Activated naive CD8-positive, alpha-beta T cell treated with anti-CD3 and anti-CD28 coated beads, Interleukin-2, amount 10 ng/mL, durations not matched to agents 7 days and 5 days (primary cell): ENCODE measurements around the gene ZNF160. TPM values are rescaled to one million over a fixed set of nuclear protein-coding genes. Genes with fewer than 3 reads are reported as not detected.
"Not testable (repeated sequence)": the region's sequence is repeated elsewhere in the genome, so short reads cannot be mapped to it uniquely, and the experiment has no call there.

Experiments
- ATAC-seq: fragments of 150-1000 bp; cut with Tn5 transposase; one replicate; pipeline ENCODE4 v1.10.0; 2021; ENCODE audit warnings: low read depth, moderate library complexity
- POLR2A ChIA-PET: fragments of 350-600 bp; sonication (Branson Sonifier 250); formaldehyde crosslinking; loops from one replicate; lab custom pipeline; 2021; ENCODE audit warnings: antibody characterized with exemption; lab: Charles Lee
- DNase-seq: peaks from one replicate; pipeline ENCODE4 v3.0.0; 2021
- H3K27ac Mint-ChIP-seq: one replicate; pipeline ENCODE4 v1.8.0; 2022; ENCODE audit warnings: mild to moderate bottlenecking, mixed read lengths
- H3K27me3 Mint-ChIP-seq: one replicate; pipeline ENCODE4 v1.8.0; 2022; ENCODE audit warnings: mild to moderate bottlenecking, moderate library complexity, mixed read lengths
- H3K36me3 Mint-ChIP-seq: one replicate; pipeline ENCODE4 v1.8.0; 2021; ENCODE audit warnings: mild to moderate bottlenecking, mixed read lengths
- H3K4me1 Mint-ChIP-seq: one replicate; pipeline ENCODE4 v1.8.0; 2021; ENCODE audit warnings: mixed read lengths
- H3K4me3 Mint-ChIP-seq: one replicate; pipeline ENCODE4 v1.8.0; 2022; ENCODE audit warnings: mild to moderate bottlenecking, moderate library complexity, mixed read lengths
- H3K9me3 Mint-ChIP-seq: one replicate; pipeline ENCODE4 v1.8.0; 2021; ENCODE audit warnings: mixed read lengths
- total RNA-seq, 2 experiments: library from RNA; stranded (reverse); gene quantifications; one replicate each; pipeline ENCODE4 v1.2.3, GENCODE V29; 2021

Gene ZNF160
- 10 to 100 TPM; 52.2 to 53.2 TPM for total RNA-seq

- Mint-ChIP-seq H3K4me1 (peaks cover 16% of the 10 kb centered on the region), H3K4me3 (peak within 1 kb of the TSS; percentile 89), H3K27me3 (no peaks in the 10 kb centered on the region), H3K27ac (peak within 1 kb of the TSS; percentile 87), H3K36me3 (peaks cover 30% of the 10 kb centered on the region), H3K9me3 (peaks cover 16% of the 10 kb centered on the region)
- ATAC-seq (peak; percentile 93), DNase-seq (peak; percentile 99)
- POLR2A ChIA-PET, result interaction anchor here (0.7 kb wide), 3 partner anchors 90 to 702 kb away, joined by 3 to 4 read pairs (median 3); partner anchors contain the start of gene ZNF665
These were observed at the start of gene ZNF160 for GRCh38 chr19:53103234-53104203. TSS of gene ZNF160 (minus strand) at chr19:53103422. CDS start at chr19:53086276, 17,146 bp downstream.

GRCh38 chr19:53147645-53148044 lies 44.4 kb upstream of the ZNF160 start:
- DNase-seq, result no peak
- POLR2A ChIA-PET, result no interaction called here
- no peaks in the 10 kb centered on the region for H3K4me1 Mint-ChIP-seq
- H3K9me3 Mint-ChIP-seq, result peaks cover 45% of the 10 kb centered on the region
- H3K27me3 Mint-ChIP-seq, result no peaks in the 10 kb centered on the region
- peaks cover 88% of the 10 kb centered on the region for H3K36me3 Mint-ChIP-seq
- H3K27ac Mint-ChIP-seq, result no peak overlapping the region
- ATAC-seq, result no peak
- no peak overlapping the region for H3K4me3 Mint-ChIP-seq

- H3K36me3 Mint-ChIP-seq, result peaks cover 49% of the 10 kb centered on the region
- peaks cover 47% of the 10 kb centered on the region for H3K9me3 Mint-ChIP-seq
- H3K27me3 Mint-ChIP-seq, result no peaks in the 10 kb centered on the region
- no peak for DNase-seq
- H3K27ac Mint-ChIP-seq, result no peak overlapping the region
- no peaks in the 10 kb centered on the region for H3K4me1 Mint-ChIP-seq
- H3K4me3 Mint-ChIP-seq, result no peak overlapping the region
- no peak for ATAC-seq
- POLR2A ChIA-PET, result no interaction called here
These were observed 37.1 kb upstream of the ZNF160 start for GRCh38 chr19:53140351-53140750.

GRCh38 chr19:53136432-53136831 lies 33.2 kb upstream of the ZNF160 start:
- peaks cover 41% of the 10 kb centered on the region for H3K9me3 Mint-ChIP-seq
- H3K4me3 Mint-ChIP-seq, result no peak overlapping the region
- H3K4me1 Mint-ChIP-seq, result peaks cover 5% of the 10 kb centered on the region
- H3K27ac Mint-ChIP-seq, result no peak overlapping the region
- H3K36me3 Mint-ChIP-seq, result peaks cover 27% of the 10 kb centered on the region
- ATAC-seq (no peak), DNase-seq (no peak)
- POLR2A ChIA-PET, result no interaction called here
- H3K27me3 Mint-ChIP-seq, result peaks cover 9% of the 10 kb centered on the region

GRCh38 chr19:53132141-53132991 lies 29.1 kb upstream of the ZNF160 start, which contains the start of gene ZNF415:
TSS of gene ZNF415 (minus strand) at chr19:53132910. CDS start at chr19:53122676, 10,234 bp downstream.
- POLR2A ChIA-PET, result no interaction called here
- DNase-seq (peak; percentile 68), ATAC-seq (peak; percentile 54)
- Mint-ChIP-seq H3K27ac (peak within 1 kb of the TSS; percentile 58), H3K4me1 (peaks cover 5% of the 10 kb centered on the region), H3K27me3 (peaks cover 11% of the 10 kb centered on the region), H3K36me3 (peaks cover 13% of the 10 kb centered on the region), H3K4me3 (peak within 1 kb of the TSS; percentile 71), H3K9me3 (peaks cover 31% of the 10 kb centered on the region)

- no peak overlapping the region for H3K27ac Mint-ChIP-seq
- DNase-seq (no peak), ATAC-seq (no peak)
- peaks cover 32% of the 10 kb centered on the region for H3K9me3 Mint-ChIP-seq
- H3K27me3 Mint-ChIP-seq, result peaks cover 11% of the 10 kb centered on the region
- peaks cover 11% of the 10 kb centered on the region for H3K36me3 Mint-ChIP-seq
- H3K4me1 Mint-ChIP-seq, result peaks cover 5% of the 10 kb centered on the region
- H3K4me3 Mint-ChIP-seq, result peak overlapping the region; percentile 71
- POLR2A ChIA-PET, result no interaction called here
These were observed 28.5 kb upstream of the ZNF160 start for GRCh38 chr19:53131727-53132126.

GRCh38 chr19:53131085-53131590 lies 27.9 kb upstream of the ZNF160 start:
- ATAC-seq (no peak), DNase-seq (no peak)
- H3K27me3 Mint-ChIP-seq, result peaks cover 11% of the 10 kb centered on the region
- peak overlapping the region; percentile 11 for H3K27ac Mint-ChIP-seq
- no peak overlapping the region for H3K4me3 Mint-ChIP-seq
- POLR2A ChIA-PET, result interaction anchor here (0.6 kb wide), 1 partner anchor 290 kb away, joined by 3 read pairs; no protein-coding TSS in a partner anchor
- H3K4me1 Mint-ChIP-seq, result peaks cover 5% of the 10 kb centered on the region
- H3K9me3 Mint-ChIP-seq, result peaks cover 29% of the 10 kb centered on the region
- H3K36me3 Mint-ChIP-seq, result peaks cover 11% of the 10 kb centered on the region

- ATAC-seq, result no peak
- DNase-seq, result no peak
- H3K27me3 Mint-ChIP-seq, result peaks cover 11% of the 10 kb centered on the region
- peaks cover 5% of the 10 kb centered on the region for H3K4me1 Mint-ChIP-seq
- POLR2A ChIA-PET, result interaction anchor here (0.7 kb wide), 1 partner anchor 1262 kb away, joined by 4 read pairs; no protein-coding TSS in a partner anchor
- H3K27ac Mint-ChIP-seq, result no peak overlapping the region
- peaks cover 26% of the 10 kb centered on the region for H3K9me3 Mint-ChIP-seq
- H3K36me3 Mint-ChIP-seq, result peaks cover 9% of the 10 kb centered on the region
- H3K4me3 Mint-ChIP-seq, result no peak overlapping the region
These were observed 27.3 kb upstream of the ZNF160 start for GRCh38 chr19:53130506-53130905.

- H3K27me3 Mint-ChIP-seq, H3K36me3 Mint-ChIP-seq, H3K4me1 Mint-ChIP-seq, H3K27ac Mint-ChIP-seq, ATAC-seq, DNase-seq, POLR2A ChIA-PET, H3K4me3 Mint-ChIP-seq: not testable (repeated sequence)
- H3K9me3 Mint-ChIP-seq, result peaks cover 28% of the 10 kb centered on the region
These were observed 23.7 kb upstream of the ZNF160 start for GRCh38 chr19:53126733-53127526.

GRCh38 chr19:53123400-53123799 lies 20.2 kb upstream of the ZNF160 start:
- ATAC-seq (no peak), DNase-seq (no peak)
- Mint-ChIP-seq H3K9me3 (peaks cover 26% of the 10 kb centered on the region), H3K27me3 (no peaks in the 10 kb centered on the region), H3K4me1 (no peaks in the 10 kb centered on the region), H3K4me3 (no peak overlapping the region), H3K36me3 (peaks cover 7% of the 10 kb centered on the region), H3K27ac (no peak overlapping the region)
- POLR2A ChIA-PET, result no interaction called here

- ATAC-seq, result no peak
- H3K4me3 Mint-ChIP-seq, result no peak overlapping the region
- no peak overlapping the region for H3K27ac Mint-ChIP-seq
- peaks cover 28% of the 10 kb centered on the region for H3K36me3 Mint-ChIP-seq
- POLR2A ChIA-PET, result no interaction called here
- no peaks in the 10 kb centered on the region for H3K27me3 Mint-ChIP-seq
- no peaks in the 10 kb centered on the region for H3K4me1 Mint-ChIP-seq
- peaks cover 47% of the 10 kb centered on the region for H3K9me3 Mint-ChIP-seq
- no peak for DNase-seq
These were observed 9.1 kb upstream of the ZNF160 start for GRCh38 chr19:53112286-53112685.

GRCh38 chr19:53109527-53109926 lies 6.3 kb upstream of the ZNF160 start:
- no peak for ATAC-seq
- H3K9me3 Mint-ChIP-seq, result peaks cover 34% of the 10 kb centered on the region
- no peak overlapping the region for H3K4me3 Mint-ChIP-seq

More at GRCh38 chr19:53109527-53109926, 6.3 kb upstream of the ZNF160 start:
- no peak overlapping the region for H3K27ac Mint-ChIP-seq
- peaks cover 2% of the 10 kb centered on the region for H3K4me1 Mint-ChIP-seq
- H3K36me3 Mint-ChIP-seq, result peaks cover 17% of the 10 kb centered on the region
- no peaks in the 10 kb centered on the region for H3K27me3 Mint-ChIP-seq
- no peak for DNase-seq
- POLR2A ChIA-PET, result no interaction called here
